H1 (cell line): ENCODE results near the gene RHBDD1. TPM values are rescaled to one million over a fixed set of nuclear protein-coding genes. Genes with fewer than 3 reads are reported as not detected.

Experiments used
- CTCF ChIA-PET: fragments of 300-600 bp; sonication (Branson Sonifier 250); formaldehyde crosslinking; loops from one replicate; lab custom pipeline; 2021; ENCODE audit not compliant: partially characterized antibody; lab: Charles Lee
- POLR2A ChIA-PET: fragments of 300-600 bp; sonication (Branson Sonifier 250); formaldehyde crosslinking; loops from one replicate; lab custom pipeline; 2021; ENCODE audit warnings: inconsistent platforms; ENCODE audit not compliant: partially characterized antibody; lab: Charles Lee
- DNase-seq, 2 experiments: peaks; one replicate each; pipeline versions ENCODE4 v3.0.0 to v3.0.0-alpha.2; 2010 to 2022; ENCODE audit warnings: low spot score in 2 of 2, low read depth in 1 of 2, mixed read lengths in 1 of 2
- FAIRE-seq: peaks from 2 replicates; lab custom pipeline; 2011; peaks lifted over from hg19 to GRCh38; lab: Jason Lieb, UNC
- H2AFZ ChIP-seq: 2 replicates; pipeline ENCODE4 v1.8.1; 2012; ENCODE audit warnings: low read length, inconsistent platforms
- H2AK5ac ChIP-seq: 2 replicates; pipeline ENCODE4 v1.6.1; 2013; ENCODE audit warnings: low read depth, low read length
- H2BK120ac ChIP-seq: replicated peaks from 2 replicates; pipeline ENCODE3; 2013; ENCODE audit warnings: low read depth, low read length, inconsistent platforms
- H2BK12ac ChIP-seq: 2 replicates; pipeline ENCODE4 v1.6.1; 2013; ENCODE audit warnings: low read depth, low read length
- H2BK15ac ChIP-seq: 2 replicates; pipeline ENCODE4 v1.6.1; 2013; ENCODE audit warnings: low read length
- H2BK20ac ChIP-seq: 2 replicates; pipeline ENCODE4 v1.6.1; 2013; ENCODE audit warnings: low read length
- H2BK5ac ChIP-seq: 2 replicates; pipeline ENCODE4 v1.6.1; 2013; ENCODE audit warnings: low read depth, low read length
- H3K14ac ChIP-seq: 2 replicates; pipeline ENCODE4 v1.6.1; 2013; ENCODE audit warnings: inconsistent platforms; ENCODE audit not compliant: insufficient read length
- H3K18ac ChIP-seq: 2 replicates; pipeline ENCODE4 v1.6.1; 2013; ENCODE audit warnings: low read length; ENCODE audit errors: extremely low read depth
- H3K23ac ChIP-seq: 2 replicates; pipeline ENCODE4 v1.6.1; 2013; ENCODE audit warnings: inconsistent platforms; ENCODE audit not compliant: insufficient read length
- H3K23me2 ChIP-seq: 2 replicates; pipeline ENCODE4 v1.6.1; 2013; ENCODE audit warnings: low read depth, low read length
- H3K27ac ChIP-seq: 2 replicates; pipeline ENCODE4 v1.6.1; 2011; ENCODE audit warnings: low read depth, low read length, inconsistent platforms
- H3K27me3 ChIP-seq, 4 experiments: replicated peaks in 1 of 4; 1 replicate in 1 of 4; 2 replicates in 3 of 4; pipeline versions ENCODE4 v1.6.1 to v1.8.1; 2011 to 2013; ENCODE audit warnings: low read length in 3 of 4, mild to moderate bottlenecking in 3 of 4, inconsistent platforms in 2 of 4, mixed read lengths in 2 of 4, moderate library complexity in 1 of 4; ENCODE audit not compliant: control insufficient read depth in 3 of 4, insufficient read depth in 3 of 4; ENCODE audit errors: extremely low read depth in 1 of 4
- H3K36me3 ChIP-seq, 4 experiments: 2 replicates each; pipeline versions ENCODE4 v1.6.1 to v1.8.1; 2011 to 2013; ENCODE audit warnings: mild to moderate bottlenecking in 4 of 4, low read length in 3 of 4, moderate library complexity in 2 of 4, control low read depth in 1 of 4, inconsistent platforms in 1 of 4; ENCODE audit not compliant: insufficient read depth in 4 of 4, control insufficient read depth in 2 of 4
- H3K4ac ChIP-seq: replicated peaks from 2 replicates; pipeline ENCODE3; 2013; ENCODE audit warnings: low read length, low read depth, mixed read lengths, inconsistent platforms; ENCODE audit not compliant: insufficient read length
- H3K4me1 ChIP-seq, 4 experiments: replicated peaks in 1 of 4; 1 replicate in 1 of 4; 2 replicates in 3 of 4; pipeline versions ENCODE4 v1.6.1 to v1.8.1; 2011 to 2013; ENCODE audit warnings: low read length in 3 of 4, inconsistent platforms in 2 of 4, mixed read lengths in 1 of 4; ENCODE audit not compliant: insufficient read depth in 4 of 4, control insufficient read depth in 3 of 4
- H3K4me2 ChIP-seq, 2 experiments: 2 replicates each; pipeline versions ENCODE4 v1.6.1 to v1.8.1; 2011 to 2013; ENCODE audit warnings: low read depth in 2 of 2, low read length in 2 of 2, control low read depth in 1 of 2, inconsistent platforms in 1 of 2, mild to moderate bottlenecking in 1 of 2; ENCODE audit not compliant: insufficient read depth in 1 of 2
- H3K4me3 ChIP-seq, 4 experiments: fragments of 200-600, 300-600 bp in 1 of 4; sonication (generic), shearing (Covaris generic), sonication (Bioruptor Twin) in 1 of 4; 2 replicates each; pipeline versions ENCODE4 v1.5.1 to v1.8.1; 2011 to 2016; ENCODE audit warnings: low read length in 4 of 4, low read depth in 3 of 4, control low read depth in 2 of 4, inconsistent platforms in 2 of 4, mild to moderate bottlenecking in 2 of 4, mixed read lengths in 1 of 4, moderate library complexity in 1 of 4; ENCODE audit not compliant: insufficient read depth in 2 of 4; ENCODE audit errors: extremely low read depth in 1 of 4
- H3K56ac ChIP-seq: replicated peaks from 2 replicates; pipeline ENCODE3; 2013; ENCODE audit warnings: low read depth, mild to moderate bottlenecking, mixed read lengths, low read length, inconsistent platforms; ENCODE audit not compliant: insufficient read length
- H3K79me1 ChIP-seq: 2 replicates; pipeline ENCODE4 v1.6.1; 2013; ENCODE audit warnings: low read depth, low read length, control low read depth
- H3K79me2 ChIP-seq, 2 experiments: 2 replicates each; pipeline versions ENCODE4 v1.6.1 to v1.8.1; 2012 to 2013; ENCODE audit warnings: low read length in 2 of 2, mild to moderate bottlenecking in 2 of 2, inconsistent platforms in 1 of 2; ENCODE audit not compliant: insufficient read depth in 2 of 2, control insufficient read depth in 1 of 2
- H3K9ac ChIP-seq, 4 experiments: replicated peaks in 1 of 4; 1 replicate in 1 of 4; 2 replicates in 3 of 4; pipeline versions ENCODE4 v1.6.1 to v1.8.1; 2011 to 2013; ENCODE audit warnings: low read depth in 3 of 4, low read length in 3 of 4, control low read depth in 2 of 4, mild to moderate bottlenecking in 2 of 4, moderate library complexity in 2 of 4, inconsistent platforms in 1 of 4; ENCODE audit errors: extremely low read depth in 1 of 4
- H3K9me3 ChIP-seq, 2 experiments: 2 replicates each; pipeline versions ENCODE4 v1.6.1 to v1.8.1; 2012 to 2013; ENCODE audit warnings: mild to moderate bottlenecking in 2 of 2, moderate library complexity in 2 of 2, control low read depth in 1 of 2, inconsistent platforms in 1 of 2, low read depth in 1 of 2, low read length in 1 of 2, mixed read lengths in 1 of 2; ENCODE audit not compliant: insufficient read depth in 2 of 2
- H4K20me1 ChIP-seq, 2 experiments: replicated peaks in 1 of 2; 2 replicates each; pipeline versions ENCODE3 to v1.8.1; 2011 to 2013; ENCODE audit warnings: inconsistent platforms in 2 of 2, low read length in 2 of 2, mild to moderate bottlenecking in 1 of 2; ENCODE audit not compliant: insufficient read depth in 2 of 2, control insufficient read depth in 1 of 2
- H4K5ac ChIP-seq: 2 replicates; pipeline ENCODE4 v1.6.1; 2013; ENCODE audit warnings: low read length, low read depth, mixed read lengths, inconsistent platforms; ENCODE audit not compliant: insufficient read length
- H4K8ac ChIP-seq: 2 replicates; pipeline ENCODE4 v1.8.0; 2013; ENCODE audit warnings: mild to moderate bottlenecking, moderate library complexity, low read length, inconsistent platforms; ENCODE audit not compliant: insufficient read depth; ENCODE audit errors: extremely low read depth
- H4K91ac ChIP-seq: replicated peaks from 2 replicates; pipeline ENCODE3; 2013; ENCODE audit warnings: low read length, mixed read lengths, inconsistent platforms; ENCODE audit not compliant: insufficient read length
- ASH2L ChIP-seq: fragments of 200-600, 300-600 bp; sonication (generic); IDR thresholded peaks from one replicate; pipeline ENCODE4 v1.7.1; 2017; ENCODE audit warnings: low read length
- BACH1 ChIP-seq: IDR thresholded peaks from 2 replicates; pipeline ENCODE4 v1.6.1; 2012; ENCODE audit warnings: low read length, improper control_type of control experiment
- CEBPB ChIP-seq: IDR thresholded peaks from 2 replicates; pipeline ENCODE4 v1.6.1; 2012; ENCODE audit warnings: low read depth, low read length
- GTF2F1 ChIP-seq: IDR thresholded peaks from 2 replicates; pipeline ENCODE4 v1.6.1; 2012; ENCODE audit warnings: low read depth, low read length, improper control_type of control experiment, borderline replicate concordance
- JUN ChIP-seq: IDR thresholded peaks from 2 replicates; pipeline ENCODE4 v1.6.1; 2011; ENCODE audit warnings: low read depth, mild to moderate bottlenecking, improper control_type of control experiment, low read length
- KDM1A ChIP-seq: fragments of 200-600, 300-600 bp; sonication (generic); IDR thresholded peaks from 2 replicates; pipeline ENCODE4 v1.7.1; 2016; ENCODE audit warnings: mild to moderate bottlenecking, low read length, borderline replicate concordance
- NANOG ChIP-seq: IDR thresholded peaks from 2 replicates; pipeline ENCODE4 v1.6.1; 2011; ENCODE audit warnings: low read length, low read depth, mild to moderate bottlenecking, inconsistent platforms; ENCODE audit not compliant: insufficient read depth, poor library complexity, severe bottlenecking
- RBBP5 ChIP-seq: IDR thresholded peaks from 2 replicates; pipeline ENCODE4 v1.7.1; 2012; ENCODE audit warnings: low read depth, mild to moderate bottlenecking, inconsistent platforms, low read length, moderate library complexity, borderline replicate concordance
- RFX5 ChIP-seq: IDR thresholded peaks from 2 replicates; pipeline ENCODE4 v1.6.1; 2011; ENCODE audit warnings: low read depth, low read length, improper control_type of control experiment, borderline replicate concordance
- RXRA ChIP-seq: IDR thresholded peaks from 2 replicates; pipeline ENCODE4 v1.6.1; 2011; ENCODE audit warnings: low read depth, mild to moderate bottlenecking, low read length, moderate library complexity; ENCODE audit not compliant: insufficient read depth
- SAP30 ChIP-seq: fragments of 300-600 bp; sonication (generic); IDR thresholded peaks from 2 replicates; pipeline ENCODE4 v1.7.1; 2012; ENCODE audit warnings: low read length, moderate library complexity, mild to moderate bottlenecking, inconsistent platforms; ENCODE audit not compliant: insufficient read depth, insufficient replicate concordance
- TAF1 ChIP-seq: IDR thresholded peaks from 2 replicates; pipeline ENCODE4 v1.6.1; 2011; ENCODE audit warnings: mild to moderate bottlenecking, low read depth, low read length
- TAF7 ChIP-seq: optimal IDR thresholded peaks from 2 replicates; pipeline ENCODE3; 2011; ENCODE audit warnings: low read depth, mild to moderate bottlenecking, inconsistent platforms, low read length, moderate library complexity, borderline replicate concordance
- TBP ChIP-seq: IDR thresholded peaks from 2 replicates; pipeline ENCODE4 v1.6.1; 2011; ENCODE audit warnings: low read depth, low read length, improper control_type of control experiment
- TCF12 ChIP-seq: IDR thresholded peaks from 2 replicates; pipeline ENCODE4 v1.6.1; 2011; ENCODE audit warnings: low read depth, mild to moderate bottlenecking, low read length
- YY1 ChIP-seq: IDR thresholded peaks from 2 replicates; pipeline ENCODE4 v1.6.1; 2011; ENCODE audit warnings: low read depth, mild to moderate bottlenecking, low read length
- WGBS, 2 experiments: shearing (Covaris generic) in 1 of 2; methylation state at CpG; one replicate each; pipeline versions ENCODE4 v1.1.6 to v1.1.7; 2013 to 2015; ENCODE audit warnings: low lambda C conversion rate in 2 of 2, mixed read lengths in 2 of 2, inconsistent platforms in 1 of 2, low coverage in 1 of 2, missing lambda C conversion rate in 1 of 2; ENCODE audit not compliant: insufficient replicate concordance in 2 of 2, insufficient coverage in 1 of 2, insufficient read length in 1 of 2; ENCODE audit errors: extremely low coverage in 1 of 2, missing lambda C conversion rate in 1 of 2; 5-methylcytosine and 5-hydroxymethylcytosine counted together
- polyA plus RNA-seq, 7 experiments: library from polyadenylated mRNA; depleted of rRNA in 3 of 7; stranded (reverse) in 5 of 7; unstranded in 2 of 7; fragments of >200 nt in 5 of 7; fragments of 200-250 nt in 2 of 7; gene quantifications; 1 replicate in 5 of 7; 2 replicates in 1 of 7; 4 replicates in 1 of 7; pipeline versions ENCODE4 v1.2.1 to v1.2.3, GENCODE V29; 2011 to 2013; ENCODE audit warnings: missing spikeins in 2 of 7, mixed read lengths in 2 of 7
- total RNA-seq: library from RNA; stranded (reverse); fragmentation: NEBNext Ultra II Directional; extraction: Animal tissue kit (Norgen Biotek cat#: 25700); gene quantifications from 2 replicates; pipeline ENCODE4 v1.2.1, GENCODE V29; 2021

RHBDD1 gene
- total and polyA plus RNA-seq, 2 of the 8 experiments (the other 6 are each of a cell fraction or from before 2014, with no cell fraction given): 10.5 to 23.1 TPM

DNA sequence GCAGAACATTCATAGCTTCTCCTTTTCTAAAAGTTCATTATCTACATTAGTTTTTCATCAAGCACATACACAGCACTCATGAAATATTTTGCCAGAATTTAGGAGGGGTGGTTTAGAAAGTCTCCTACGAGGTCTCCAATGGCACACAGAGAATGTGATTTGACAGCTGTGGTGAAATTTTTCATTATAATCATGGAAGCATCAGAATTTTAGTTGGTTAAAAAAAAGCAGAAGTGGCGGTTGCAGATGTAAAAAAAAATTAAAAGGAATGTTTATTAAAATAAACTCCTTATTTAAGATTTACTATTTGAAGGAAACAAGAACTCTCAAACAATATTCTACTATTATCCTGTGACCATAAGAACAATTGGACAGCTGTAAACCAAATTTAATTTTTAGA is 10.8 kb upstream of the RHBDD1 start:
- Histone ChIP-seq H2BK120ac (no peak overlapping the region), H3K4me1 (no peaks in the 10 kb centered on the region), H3K27ac (no peak overlapping the region), H3K4ac (no peak overlapping the region), H4K20me1 (no peaks in the 10 kb centered on the region), H3K18ac (no peak overlapping the region), H3K23ac (no peak overlapping the region), H4K8ac (no peak overlapping the region), H3K4me2 (no peak overlapping the region), H3K9me3 (no peaks in the 10 kb centered on the region), H4K5ac (no peak overlapping the region), H3K4me3 (no peak overlapping the region), H3K23me2 (no peaks in the 10 kb centered on the region), H3K56ac (no peak overlapping the region), H3K14ac (no peak overlapping the region), H3K79me2 (no peaks in the 10 kb centered on the region), H3K27me3 (no peaks in the 10 kb centered on the region), H3K9ac (no peak overlapping the region), H2AFZ (no peak overlapping the region), H3K79me1 (no peaks in the 10 kb centered on the region), H4K91ac (no peak overlapping the region), H2BK5ac (no peak overlapping the region), H2BK20ac (no peak overlapping the region), H2BK15ac (no peak overlapping the region), H3K36me3 (no peaks in the 10 kb centered on the region), H2BK12ac (no peak overlapping the region), H2AK5ac (no peak overlapping the region)
- 81% methylated on average over 2 of the region's 2 CpGs; no CpG with 5 or more reads in 1 of the 2 experiments for WGBS, 2 experiments
- ChIA-PET POLR2A (no interaction called here), CTCF (interaction anchor here (0.6 to 1.1 kb wide), 2 partner anchors 79 to 112 kb away, joined by 3 to 5 read pairs; no protein-coding TSS in a partner anchor)
- FAIRE-seq (no peak), DNase-seq (no peak)
- TF ChIP-seq RXRA (no peak), KDM1A (no peak), TCF12 (no peak), YY1 (no peak), JUN (no peak), RBBP5 (no peak), TAF7 (no peak), RFX5 (no peak), ASH2L (no peak), TBP (no peak), CEBPB (no peak), SAP30 (no peak), GTF2F1 (no peak), TAF1 (no peak), BACH1 (no peak), NANOG (no peak)
